ENCODE measurements around the gene ADCY2. TPM values are rescaled to one million over a fixed set of nuclear protein-coding genes. Genes with fewer than 3 reads are reported as not detected.

ADCY2 gene
- total and polyA plus RNA-seq, 9 donors, result 4.0 to 22.8 (median 8.3) TPM

- TF ChIP-seq EP300 (IDR thresholded peaks at IDR 0.05) (no peak), CTCF (IDR thresholded peaks at IDR 0.05) (no peak), POLR2A (IDR thresholded peaks at IDR 0.05) (no peak)
- intact Hi-C loops (cut with DNase I), result no loop called here
- no peaks in the 10 kb centered on the region for H3K9me3 ChIP-seq
- no peaks in the 10 kb centered on the region for H3K36me3 ChIP-seq
- H3K27ac ChIP-seq, result no peak overlapping the region
- WGBS, 3 donors, result 94 to 100% (median 95%) methylated on average over 1 of the region's 1 CpG
- no peaks in the 10 kb centered on the region for H3K27me3 ChIP-seq
- no peak for DNase-seq
- no peaks in the 10 kb centered on the region for H3K4me1 ChIP-seq (ENCODE audit: insufficient read depth)
- no peak overlapping the region for H3K4me3 ChIP-seq
These were observed 75.8 kb downstream of the ADCY2 start for GRCh38 chr5:7471710-7472109.

- no peaks in the 10 kb centered on the region for H3K27me3 ChIP-seq
- TF ChIP-seq EP300 (IDR thresholded peaks at IDR 0.05), result no peak
- no peak for TF ChIP-seq CTCF (IDR thresholded peaks at IDR 0.05)
- TF ChIP-seq POLR2A (IDR thresholded peaks at IDR 0.05), result no peak
- no peaks in the 10 kb centered on the region for H3K9me3 ChIP-seq
- no peak overlapping the region for H3K4me3 ChIP-seq
- H3K4me1 ChIP-seq (ENCODE audit: insufficient read depth), result no peaks in the 10 kb centered on the region
- intact Hi-C loops (cut with DNase I), result no loop called here
- 89 to 92% (median 92%) methylated on average over 2 of the region's 2 CpGs for WGBS, 3 donors
- no peaks in the 10 kb centered on the region for H3K36me3 ChIP-seq
- DNase-seq, result no peak
- no peak overlapping the region for H3K27ac ChIP-seq
These were observed 77.2 kb downstream of the ADCY2 start for GRCh38 chr5:7473115-7473514.

DNA sequence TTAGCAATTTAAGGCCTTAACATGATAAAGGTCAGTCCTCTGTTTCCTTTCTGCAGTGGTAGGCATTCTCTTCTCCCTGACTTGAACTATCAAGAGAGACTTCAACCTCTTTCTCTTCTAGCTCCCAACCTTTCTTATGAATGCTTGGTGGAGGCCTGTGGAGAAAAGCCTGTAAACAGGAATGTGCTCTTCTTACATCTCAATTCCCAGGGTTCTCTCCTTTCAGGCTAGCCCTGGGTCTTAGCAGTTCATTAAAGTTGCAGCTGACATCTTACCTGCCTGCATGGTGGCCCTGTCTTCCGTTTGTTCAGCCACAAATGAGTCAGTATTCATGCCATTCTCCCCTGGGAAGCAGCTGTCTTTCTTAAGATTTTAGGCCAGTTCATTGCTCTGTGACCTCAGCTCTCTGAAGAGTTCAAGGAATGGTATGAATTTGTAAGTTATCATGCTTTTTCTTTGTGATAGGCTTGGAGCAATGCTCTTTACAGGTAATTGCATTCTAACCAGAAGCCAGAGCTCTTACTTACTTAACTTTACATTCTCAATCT, 77.8 kb downstream of the ADCY2 start:
- WGBS, 3 donors, result 45 to 63% (median 50%) methylated on average over 1 of the region's 1 CpG
- TF ChIP-seq POLR2A (IDR thresholded peaks at IDR 0.05) (no peak), CTCF (IDR thresholded peaks at IDR 0.05) (no peak), EP300 (IDR thresholded peaks at IDR 0.05) (no peak)
- Histone ChIP-seq H3K9me3 (no peaks in the 10 kb centered on the region), H3K27ac (no peak overlapping the region), H3K36me3 (no peaks in the 10 kb centered on the region), H3K27me3 (no peaks in the 10 kb centered on the region), H3K4me1 (ENCODE audit: insufficient read depth) (no peaks in the 10 kb centered on the region), H3K4me3 (no peak overlapping the region)
- no peak for DNase-seq
- intact Hi-C loops (cut with DNase I), result no loop called here

- Histone ChIP-seq H3K4me1 (ENCODE audit: insufficient read depth) (no peaks in the 10 kb centered on the region), H3K36me3 (no peaks in the 10 kb centered on the region), H3K27ac (no peak overlapping the region), H3K4me3 (no peak overlapping the region), H3K27me3 (no peaks in the 10 kb centered on the region), H3K9me3 (no peaks in the 10 kb centered on the region)
- WGBS, 3 donors, result 90 to 94% (median 91%) methylated on average over 12 of the region's 12 CpGs
- TF ChIP-seq CTCF (IDR thresholded peaks at IDR 0.05) (no peak), EP300 (IDR thresholded peaks at IDR 0.05) (no peak), POLR2A (IDR thresholded peaks at IDR 0.05) (no peak)
- no peak for DNase-seq
- intact Hi-C loops (cut with DNase I), result no loop called here
These were observed 79.0 kb downstream of the ADCY2 start for GRCh38 chr5:7474821-7475403.
